GM20431 (cell line): ENCODE measurements around the gene RALGAPA2.

Experiments
- in situ Hi-C: fragments of 300-500 bp; cut with MseI, MboI; formaldehyde crosslinking; loops from one replicate; pipeline ENCODE4 v1.15.0; 2020; ENCODE audit warnings: low sequenced_read_pairs; ENCODE audit not compliant: unreplicated experiment

Gene RALGAPA2

GRCh38 chr20:20712474-20713243, at the start of gene RALGAPA2:
RALGAPA2 (minus strand) TSS chr20:20712644; CDS start chr20:20712480, 164 bp downstream.
- in situ Hi-C loops = no loop called here

- in situ Hi-C loops = no loop called here
These were observed 48.9 kb upstream of the RALGAPA2 start for GRCh38 chr20:20761301-20761700.

GRCh38 chr20:20759132-20759531, 46.7 kb upstream of the RALGAPA2 start:
- in situ Hi-C loops = no loop called here

- in situ Hi-C loops = no loop called here
These were observed 43.4 kb upstream of the RALGAPA2 start for GRCh38 chr20:20755674-20756319.

- in situ Hi-C loops = no loop called here
These were observed 42.8 kb upstream of the RALGAPA2 start for GRCh38 chr20:20755231-20755630.

- in situ Hi-C loops = no loop called here
These were observed 42.3 kb upstream of the RALGAPA2 start for GRCh38 chr20:20754714-20755113.

- in situ Hi-C loops = no loop called here
These were observed 40.3 kb upstream of the RALGAPA2 start for GRCh38 chr20:20752712-20753111.

GRCh38 chr20:20747298-20747697, 34.9 kb upstream of the RALGAPA2 start:
- in situ Hi-C loops = no loop called here

- in situ Hi-C loops = no loop called here
These were observed 31.8 kb upstream of the RALGAPA2 start for GRCh38 chr20:20744170-20744725.

- in situ Hi-C loops = no loop called here
These were observed 31.2 kb upstream of the RALGAPA2 start for GRCh38 chr20:20743511-20744169.

- in situ Hi-C loops = no loop called here
These were observed 28.9 kb upstream of the RALGAPA2 start for GRCh38 chr20:20741087-20742045.

- in situ Hi-C loops = no loop called here
These were observed 28.1 kb upstream of the RALGAPA2 start for GRCh38 chr20:20740541-20740940.

- in situ Hi-C loops = no loop called here
These were observed 24.7 kb upstream of the RALGAPA2 start for GRCh38 chr20:20737158-20737557.

GRCh38 chr20:20736303-20736702, 23.9 kb upstream of the RALGAPA2 start:
- in situ Hi-C loops = no loop called here

GRCh38 chr20:20734475-20734948, 22.1 kb upstream of the RALGAPA2 start:
- in situ Hi-C loops = no loop called here

GRCh38 chr20:20733943-20734342, 21.5 kb upstream of the RALGAPA2 start:
- in situ Hi-C loops = no loop called here

- in situ Hi-C loops = no loop called here
These were observed 20.2 kb upstream of the RALGAPA2 start for GRCh38 chr20:20732641-20733040.

- in situ Hi-C loops = no loop called here
These were observed 19.5 kb upstream of the RALGAPA2 start for GRCh38 chr20:20731945-20732296.
